Stomach (tissue), 4 donors: Measurements from ENCODE around the gene ANTXR1.

Source experiments
- POLR2A ChIP-seq, 4 donors: fragments of 450-650 bp; IDR thresholded peaks; one replicate each; pipeline ENCODE4 v1.6.1; 2016; ENCODE audit warnings: antibody characterized with exemption in 4 of 4, control low read depth in 2 of 4, mild to moderate bottlenecking in 1 of 4, moderate library complexity in 1 of 4
- POLR2AphosphoS5 ChIP-seq, 3 donors: sonication (generic); formaldehyde crosslinking; IDR thresholded peaks; one replicate each; pipeline ENCODE4 v1.6.1; 2016; ENCODE audit warnings: antibody characterized with exemption in 3 of 3
- TF ChIP-seq, protein P1 (sequence below), 7 experiments: fragments of 450-650 bp in 4 of 7; fragments of 200-600 bp in 3 of 7; sonication (generic) in 3 of 7; IDR thresholded peaks; one replicate each; pipeline ENCODE4 v1.5.1; 2016 to 2019; ENCODE audit warnings: antibody characterized with exemption in 7 of 7, control low read depth in 2 of 7, mild to moderate bottlenecking in 1 of 7

DNA sequence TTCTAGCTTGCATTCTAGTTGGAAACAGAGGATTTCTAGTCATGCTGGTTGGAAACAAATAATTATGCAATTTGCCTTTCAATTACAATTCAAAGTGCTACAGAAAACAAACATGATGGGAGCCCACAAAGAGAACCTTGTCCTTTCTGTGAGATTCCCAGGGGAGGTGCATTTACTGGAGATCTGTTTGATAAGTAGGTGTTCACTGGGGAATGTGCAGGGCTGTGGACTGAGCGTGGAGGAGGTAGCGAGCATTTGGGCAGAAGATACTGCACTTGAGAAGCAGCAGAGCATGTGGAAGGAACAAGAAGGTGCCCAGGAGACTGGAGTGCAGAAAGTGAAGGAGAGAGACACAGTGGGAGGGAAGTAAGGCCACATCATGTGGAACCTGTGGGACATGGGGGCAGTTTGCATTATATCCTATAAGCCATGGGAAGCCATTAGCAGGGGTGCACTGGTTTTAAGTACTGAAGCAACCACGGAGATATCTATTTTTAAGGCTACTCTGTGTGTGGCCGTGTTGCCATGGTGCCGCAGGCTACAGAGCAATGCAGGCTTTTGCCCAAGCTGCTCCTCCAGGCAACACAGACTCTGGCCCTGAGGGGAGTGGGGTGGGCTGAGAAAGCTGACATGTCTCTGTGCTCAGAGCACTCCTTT lies 154.0 kb downstream of the ANTXR1 start:
- TF ChIP-seq, protein P1, sequence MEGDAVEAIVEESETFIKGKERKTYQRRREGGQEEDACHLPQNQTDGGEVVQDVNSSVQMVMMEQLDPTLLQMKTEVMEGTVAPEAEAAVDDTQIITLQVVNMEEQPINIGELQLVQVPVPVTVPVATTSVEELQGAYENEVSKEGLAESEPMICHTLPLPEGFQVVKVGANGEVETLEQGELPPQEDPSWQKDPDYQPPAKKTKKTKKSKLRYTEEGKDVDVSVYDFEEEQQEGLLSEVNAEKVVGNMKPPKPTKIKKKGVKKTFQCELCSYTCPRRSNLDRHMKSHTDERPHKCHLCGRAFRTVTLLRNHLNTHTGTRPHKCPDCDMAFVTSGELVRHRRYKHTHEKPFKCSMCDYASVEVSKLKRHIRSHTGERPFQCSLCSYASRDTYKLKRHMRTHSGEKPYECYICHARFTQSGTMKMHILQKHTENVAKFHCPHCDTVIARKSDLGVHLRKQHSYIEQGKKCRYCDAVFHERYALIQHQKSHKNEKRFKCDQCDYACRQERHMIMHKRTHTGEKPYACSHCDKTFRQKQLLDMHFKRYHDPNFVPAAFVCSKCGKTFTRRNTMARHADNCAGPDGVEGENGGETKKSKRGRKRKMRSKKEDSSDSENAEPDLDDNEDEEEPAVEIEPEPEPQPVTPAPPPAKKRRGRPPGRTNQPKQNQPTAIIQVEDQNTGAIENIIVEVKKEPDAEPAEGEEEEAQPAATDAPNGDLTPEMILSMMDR (IDR thresholded peaks at IDR 0.05) = no peak
- no peak for TF ChIP-seq POLR2A (IDR thresholded peaks at IDR 0.05)
- TF ChIP-seq POLR2AphosphoS5 (IDR thresholded peaks at IDR 0.05) = no peak
